WTC11 (cell line): ENCODE measurements around the gene DNAH1. TPM values are rescaled to one million over a fixed set of nuclear protein-coding genes. Genes with fewer than 3 reads are reported as not detected.

ENCODE experiments used
- ATAC-seq: fragments of 200-7000 bp; cut with Tn5 transposase; 2 replicates; pipeline ENCODE4 v1.10.0; 2021; ENCODE audit warnings: mild to moderate bottlenecking, moderate library complexity
- CTCF ChIA-PET: fragments of 300-600 bp; sonication (Branson Sonifier 250); formaldehyde crosslinking; loops from one replicate; lab custom pipeline; 2021; ENCODE audit warnings: antibody characterized with exemption; lab: Charles Lee
- POLR2A ChIA-PET: fragments of 350-600 bp; sonication (Branson Sonifier 250); formaldehyde crosslinking; loops from one replicate; lab custom pipeline; 2021; ENCODE audit warnings: antibody characterized with exemption; lab: Charles Lee
- DNase-seq: peaks from one replicate; pipeline ENCODE4 v3.0.0; 2021; ENCODE audit warnings: low spot score
- H3K27ac Mint-ChIP-seq: 2 replicates; pipeline ENCODE4 v1.8.0; 2021; ENCODE audit warnings: mixed read lengths
- H3K27me3 Mint-ChIP-seq: 2 replicates; pipeline ENCODE4 v1.8.0; 2021; ENCODE audit warnings: low read depth, mild to moderate bottlenecking, moderate library complexity, mixed read lengths
- H3K36me3 Mint-ChIP-seq: 2 replicates; pipeline ENCODE4 v1.8.0; 2021; ENCODE audit warnings: mixed read lengths
- H3K4me1 Mint-ChIP-seq: 2 replicates; pipeline ENCODE4 v1.8.0; 2022; ENCODE audit warnings: mixed read lengths
- H3K4me3 Mint-ChIP-seq: 2 replicates; pipeline ENCODE4 v1.8.0; 2021; ENCODE audit warnings: mild to moderate bottlenecking, moderate library complexity, mixed read lengths
- H3K9me3 Mint-ChIP-seq: 2 replicates; pipeline ENCODE4 v1.8.0; 2021; ENCODE audit warnings: mixed read lengths
- AR ChIP-seq: fragments of 250-450 bp; sonication (Bioruptor Pico); IDR thresholded peaks from 2 replicates; pipeline ENCODE4 v1.9.0; 2021; ENCODE audit warnings: mild to moderate bottlenecking
- ATF1 ChIP-seq: sonication (generic); formaldehyde crosslinking; IDR thresholded peaks from 2 replicates; pipeline ENCODE4 v1.8.1; 2023; ENCODE audit warnings: mild to moderate bottlenecking, moderate library complexity, missing genetic modification reagents
- CREM ChIP-seq: sonication (generic); formaldehyde crosslinking; IDR thresholded peaks from 2 replicates; pipeline ENCODE4 v1.8.1; 2022; ENCODE audit warnings: mild to moderate bottlenecking, missing genetic modification reagents, moderate library complexity
- ESRRA ChIP-seq: sonication (generic); formaldehyde crosslinking; IDR thresholded peaks from 2 replicates; pipeline ENCODE4 v1.8.1; 2022; ENCODE audit warnings: mild to moderate bottlenecking, missing genetic modification reagents, borderline replicate concordance
- ETV6 ChIP-seq: sonication (generic); formaldehyde crosslinking; IDR thresholded peaks from 2 replicates; pipeline ENCODE4 v1.8.1; 2022; ENCODE audit warnings: mild to moderate bottlenecking, missing genetic modification reagents
- GABPB1 ChIP-seq: sonication (generic); formaldehyde crosslinking; IDR thresholded peaks from 2 replicates; pipeline ENCODE4 v1.8.1; 2023; ENCODE audit warnings: mild to moderate bottlenecking, missing genetic modification reagents
- KAT7 ChIP-seq: sonication (generic); formaldehyde crosslinking; IDR thresholded peaks from 2 replicates; pipeline ENCODE4 v1.8.1; 2023; ENCODE audit warnings: missing genetic modification reagents, mild to moderate bottlenecking, borderline replicate concordance
- NR3C1 ChIP-seq: sonication (generic); formaldehyde crosslinking; conservative IDR thresholded peaks from 2 replicates; pipeline ENCODE4 v1.8.1; 2023; ENCODE audit warnings: low read depth, mild to moderate bottlenecking, missing genetic modification reagents
- OVOL2 ChIP-seq: fragments of 250-450 bp; sonication (Bioruptor Pico); IDR thresholded peaks from 2 replicates; pipeline ENCODE4 v1.9.0; 2021; ENCODE audit warnings: mild to moderate bottlenecking, borderline replicate concordance
- SMAD4 ChIP-seq: sonication (generic); formaldehyde crosslinking; IDR thresholded peaks from 2 replicates; pipeline ENCODE4 v1.8.0; 2022; ENCODE audit warnings: mild to moderate bottlenecking, missing genetic modification reagents
- SP1 ChIP-seq: sonication (generic); formaldehyde crosslinking; conservative IDR thresholded peaks from 2 replicates; pipeline ENCODE4 v1.8.1; 2022; ENCODE audit warnings: missing genetic modification reagents
- TEAD4 ChIP-seq: sonication (generic); formaldehyde crosslinking; IDR thresholded peaks from 2 replicates; pipeline ENCODE4 v1.8.0; 2022; ENCODE audit warnings: mild to moderate bottlenecking, missing genetic modification reagents
- ZNF138 ChIP-seq: sonication (generic); formaldehyde crosslinking; conservative IDR thresholded peaks from 2 replicates; pipeline ENCODE4 v1.8.1; 2022; ENCODE audit warnings: mild to moderate bottlenecking, moderate library complexity, missing genetic modification reagents
- ZNF232 ChIP-seq: sonication (generic); formaldehyde crosslinking; IDR thresholded peaks from 2 replicates; pipeline ENCODE4 v1.8.0; 2022; ENCODE audit warnings: mild to moderate bottlenecking, missing genetic modification reagents
- ZNF317 ChIP-seq: sonication (generic); formaldehyde crosslinking; IDR thresholded peaks from 2 replicates; pipeline ENCODE4 v1.8.1; 2023; ENCODE audit warnings: low read depth, mild to moderate bottlenecking, moderate library complexity, missing genetic modification reagents, borderline replicate concordance
- ZNF423 ChIP-seq: fragments of 250-450 bp; sonication (Bioruptor Pico); IDR thresholded peaks from 2 replicates; pipeline ENCODE4 v2.1.2; 2022; ENCODE audit warnings: mild to moderate bottlenecking, moderate library complexity
- total RNA-seq: library from RNA; stranded (reverse); gene quantifications from 3 replicates; pipeline ENCODE4 v1.2.3, GENCODE V29; 2021
- TF ChIP-seq, protein P1 (sequence below): fragments of 250-450 bp; sonication (Bioruptor Pico); IDR thresholded peaks from 2 replicates; pipeline ENCODE4 v1.9.0; 2021; ENCODE audit warnings: moderate library complexity, mild to moderate bottlenecking, inconsistent platforms, borderline replicate concordance
- TF ChIP-seq, protein P2 (sequence below): sonication (generic); formaldehyde crosslinking; IDR thresholded peaks from 2 replicates; pipeline ENCODE4 v1.8.0; 2022; ENCODE audit warnings: mild to moderate bottlenecking, missing genetic modification reagents
- TF ChIP-seq, protein P3 (sequence below): sonication (generic); formaldehyde crosslinking; conservative IDR thresholded peaks from 2 replicates; pipeline ENCODE4 v1.8.1; 2022; ENCODE audit warnings: mild to moderate bottlenecking, missing genetic modification reagents

DNAH1 gene
- total RNA-seq, 1 experiment from 2014 or later: 1.5 TPM

GRCh38 chr3:52350416-52350815, 34.3 kb downstream of the DNAH1 start:
- Mint-ChIP-seq H3K27me3 (no peaks in the 10 kb centered on the region), H3K36me3 (no peaks in the 10 kb centered on the region), H3K9me3 (no peaks in the 10 kb centered on the region), H3K4me1 (no peaks in the 10 kb centered on the region), H3K4me3 (no peak overlapping the region)
- DNase-seq (no peak), ATAC-seq (no peak)
- ChIA-PET CTCF (interaction anchor here (1.2 to 3.8 kb wide), 3 partner anchors 11 to 39 kb away, joined by 3 to 26 read pairs (median 18); no protein-coding TSS in a partner anchor), POLR2A (interaction anchor here (1.2 kb wide), 1 partner anchor 35 kb away, joined by 3 read pairs; no protein-coding TSS in a partner anchor)
- TF ChIP-seq TEAD4 (CRISPR knock-in tag) (no peak), ZNF138 (CRISPR knock-in tag) (no peak), GABPB1 (CRISPR knock-in tag) (no peak), ETV6 (CRISPR knock-in tag) (no peak), OVOL2 (CRISPR knock-in tag) (no peak), ESRRA (CRISPR knock-in tag) (no peak), KAT7 (no peak), ZNF232 (CRISPR knock-in tag) (no peak), ZNF317 (CRISPR knock-in tag) (no peak), SP1 (CRISPR knock-in tag) (no peak), ZNF423 (CRISPR knock-in tag) (no peak), AR (CRISPR knock-in tag) (no peak)
- TF ChIP-seq, protein P1, sequence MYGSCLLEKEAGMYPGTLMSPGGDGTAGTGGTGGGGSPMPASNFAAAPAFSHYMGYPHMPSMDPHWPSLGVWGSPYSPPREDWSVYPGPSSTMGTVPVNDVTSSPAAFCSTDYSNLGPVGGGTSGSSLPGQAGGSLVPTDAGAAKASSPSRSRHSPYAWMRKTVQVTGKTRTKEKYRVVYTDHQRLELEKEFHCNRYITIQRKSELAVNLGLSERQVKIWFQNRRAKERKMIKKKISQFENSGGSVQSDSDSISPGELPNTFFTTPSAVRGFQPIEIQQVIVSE (CRISPR knock-in tag): no peak
- TF ChIP-seq, all 79 proteins: peak for 0
- no peak overlapping the region for H3K27ac Mint-ChIP-seq

- POLR2A ChIA-PET: no interaction called here
- CTCF ChIA-PET: interaction anchor here (0.9 to 3.8 kb wide), 5 partner anchors 10 to 131 kb away, joined by 3 to 26 read pairs (median 5); no protein-coding TSS in a partner anchor
- no peaks in the 10 kb centered on the region for H3K4me1 Mint-ChIP-seq
- ATAC-seq: no peak
- no peak overlapping the region for H3K27ac Mint-ChIP-seq
- no peaks in the 10 kb centered on the region for H3K36me3 Mint-ChIP-seq
- DNase-seq: no peak
- H3K27me3 Mint-ChIP-seq: no peaks in the 10 kb centered on the region
- H3K9me3 Mint-ChIP-seq: no peaks in the 10 kb centered on the region
- TF ChIP-seq NR3C1 (no peak), ATF1 (CRISPR knock-in tag) (no peak), CREM (CRISPR knock-in tag) (no peak), SMAD4 (CRISPR knock-in tag) (no peak)
- TF ChIP-seq, protein P2, sequence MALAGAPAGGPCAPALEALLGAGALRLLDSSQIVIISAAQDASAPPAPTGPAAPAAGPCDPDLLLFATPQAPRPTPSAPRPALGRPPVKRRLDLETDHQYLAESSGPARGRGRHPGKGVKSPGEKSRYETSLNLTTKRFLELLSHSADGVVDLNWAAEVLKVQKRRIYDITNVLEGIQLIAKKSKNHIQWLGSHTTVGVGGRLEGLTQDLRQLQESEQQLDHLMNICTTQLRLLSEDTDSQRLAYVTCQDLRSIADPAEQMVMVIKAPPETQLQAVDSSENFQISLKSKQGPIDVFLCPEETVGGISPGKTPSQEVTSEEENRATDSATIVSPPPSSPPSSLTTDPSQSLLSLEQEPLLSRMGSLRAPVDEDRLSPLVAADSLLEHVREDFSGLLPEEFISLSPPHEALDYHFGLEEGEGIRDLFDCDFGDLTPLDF (CRISPR knock-in tag): no peak
- TF ChIP-seq, protein P3, sequence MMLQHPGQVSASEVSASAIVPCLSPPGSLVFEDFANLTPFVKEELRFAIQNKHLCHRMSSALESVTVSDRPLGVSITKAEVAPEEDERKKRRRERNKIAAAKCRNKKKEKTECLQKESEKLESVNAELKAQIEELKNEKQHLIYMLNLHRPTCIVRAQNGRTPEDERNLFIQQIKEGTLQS (CRISPR knock-in tag): no peak
- H3K4me3 Mint-ChIP-seq: no peak overlapping the region
These were observed 35.1 kb downstream of the DNAH1 start for GRCh38 chr3:52350981-52351761.
